Activated T-helper 1 cell treated with anti-CD3 and anti-CD28 coated beads, Interleukin-2, amount 50 U/mL, for 16 hours (primary cell): ENCODE data around the gene RGS9BP.
"Not testable (repeated sequence)": the region's sequence is repeated elsewhere in the genome, so short reads cannot be mapped to it uniquely, and the experiment has no call there.

ENCODE experiments used
- DNase-seq, 2 donors: peaks; one replicate each; pipeline ENCODE4 v3.0.0-alpha.2; 2020; ENCODE audit warnings: low read depth in 1 of 2, low spot score in 1 of 2

RGS9BP gene

DNA sequence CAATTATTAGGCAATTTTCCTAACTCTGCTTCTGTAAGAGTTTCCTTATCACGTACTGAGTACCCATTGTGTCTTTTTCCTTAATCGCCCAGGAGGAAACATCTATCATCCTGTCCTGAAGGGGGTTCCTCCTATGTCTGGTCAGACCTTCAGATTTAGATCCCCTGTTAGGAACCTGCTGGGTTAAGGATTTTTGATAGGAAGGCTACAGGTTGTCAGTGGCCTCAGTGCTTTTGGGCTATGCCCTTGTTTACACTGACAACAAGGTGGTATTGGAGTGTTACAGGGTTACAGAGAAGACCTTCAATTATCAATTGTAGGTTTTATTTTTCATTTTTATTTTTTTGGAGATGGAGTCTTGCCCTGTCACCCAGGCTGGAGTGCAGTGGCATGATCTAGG, 19.2 kb downstream of the RGS9BP start:
- DNase-seq: not testable (repeated sequence)

DNA sequence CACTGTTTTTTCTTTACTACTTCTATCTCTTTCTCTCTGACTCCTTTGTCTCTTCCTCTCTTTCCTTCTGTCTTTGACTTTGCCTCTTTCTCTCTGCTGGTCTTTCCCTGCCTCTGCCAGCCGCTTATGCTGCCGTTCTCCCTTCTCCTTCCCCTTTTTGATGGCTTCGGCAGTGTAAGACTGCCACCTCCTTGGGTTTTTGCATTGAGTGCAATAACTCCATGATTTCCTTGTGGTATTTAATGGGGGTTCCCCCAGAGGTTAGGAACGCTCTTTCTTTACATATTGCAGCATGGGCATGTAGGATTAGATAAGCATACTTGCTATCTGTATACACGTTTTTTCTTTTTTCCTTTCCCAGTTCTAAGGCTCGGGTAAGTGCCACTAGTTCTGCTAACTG, 19.9 kb downstream of the RGS9BP start:
- DNase-seq: not testable (repeated sequence)

- not testable (repeated sequence) for DNase-seq
Measured at GRCh38 chr19:32696771-32697170, 21.1 kb downstream of the RGS9BP start.

- not testable (repeated sequence) for DNase-seq
Measured at GRCh38 chr19:32700129-32700528, 24.5 kb downstream of the RGS9BP start.

- DNase-seq: no peak
Measured at GRCh38 chr19:32702010-32702409, 26.4 kb downstream of the RGS9BP start.

DNA sequence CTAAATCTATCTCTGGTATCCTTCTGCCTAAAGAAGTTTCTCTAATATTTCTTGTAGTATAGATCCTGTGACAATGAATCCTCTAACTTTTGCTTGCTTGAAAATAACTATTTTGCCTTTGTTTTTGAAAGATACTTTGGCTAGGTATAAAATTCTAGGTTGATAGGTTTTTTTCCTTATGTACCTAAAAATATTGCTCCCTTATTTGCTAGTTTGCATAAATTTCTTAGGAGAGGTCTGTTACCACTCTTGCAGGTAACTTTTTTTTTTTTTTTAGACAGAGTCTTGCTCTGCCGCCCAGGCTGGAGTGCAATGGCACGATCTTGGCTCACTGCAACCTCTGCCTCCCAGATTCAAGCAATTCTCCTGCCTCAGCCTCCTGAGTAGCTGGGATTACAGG, 28.4 kb downstream of the RGS9BP start:
- DNase-seq: not testable (repeated sequence)

GRCh38 chr19:32708457-32708856, 32.8 kb downstream of the RGS9BP start:
- DNase-seq: no peak

GRCh38 chr19:32709032-32709431, 33.4 kb downstream of the RGS9BP start:
- no peak for DNase-seq

DNA sequence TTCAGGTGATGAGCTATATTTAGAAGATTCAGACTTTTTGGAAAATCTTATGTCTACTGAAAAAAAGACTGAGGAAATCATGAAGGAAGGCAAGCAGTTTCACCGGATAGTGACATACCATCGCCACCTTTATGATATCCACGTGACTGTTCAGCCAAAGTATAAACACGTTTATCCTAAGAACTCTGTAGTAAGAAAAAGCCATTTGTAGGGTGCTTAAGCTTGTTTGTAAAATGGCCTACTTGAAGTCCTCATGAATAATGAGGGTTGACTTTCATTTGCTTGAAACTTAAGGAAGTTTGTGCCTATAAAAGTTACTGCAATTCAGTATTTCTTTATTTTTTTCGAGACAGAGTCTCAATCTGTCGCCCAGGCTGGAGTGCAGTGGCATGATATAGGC, 36.1 kb downstream of the RGS9BP start:
- no peak for DNase-seq

- DNase-seq: not testable (repeated sequence)
Measured at GRCh38 chr19:32716203-32716602, 40.6 kb downstream of the RGS9BP start.

GRCh38 chr19:32717496-32717895, 41.8 kb downstream of the RGS9BP start:
- DNase-seq: no peak

GRCh38 chr19:32718286-32718685, 42.6 kb downstream of the RGS9BP start:
- DNase-seq: no peak

GRCh38 chr19:32719611-32720059, 44.0 kb downstream of the RGS9BP start, which contains the start of gene TDRD12:
Gene TDRD12 (plus strand): TSS chr19:32719767. CDS start chr19:32720073, 306 bp downstream.
- DNase-seq: no peak

DNA sequence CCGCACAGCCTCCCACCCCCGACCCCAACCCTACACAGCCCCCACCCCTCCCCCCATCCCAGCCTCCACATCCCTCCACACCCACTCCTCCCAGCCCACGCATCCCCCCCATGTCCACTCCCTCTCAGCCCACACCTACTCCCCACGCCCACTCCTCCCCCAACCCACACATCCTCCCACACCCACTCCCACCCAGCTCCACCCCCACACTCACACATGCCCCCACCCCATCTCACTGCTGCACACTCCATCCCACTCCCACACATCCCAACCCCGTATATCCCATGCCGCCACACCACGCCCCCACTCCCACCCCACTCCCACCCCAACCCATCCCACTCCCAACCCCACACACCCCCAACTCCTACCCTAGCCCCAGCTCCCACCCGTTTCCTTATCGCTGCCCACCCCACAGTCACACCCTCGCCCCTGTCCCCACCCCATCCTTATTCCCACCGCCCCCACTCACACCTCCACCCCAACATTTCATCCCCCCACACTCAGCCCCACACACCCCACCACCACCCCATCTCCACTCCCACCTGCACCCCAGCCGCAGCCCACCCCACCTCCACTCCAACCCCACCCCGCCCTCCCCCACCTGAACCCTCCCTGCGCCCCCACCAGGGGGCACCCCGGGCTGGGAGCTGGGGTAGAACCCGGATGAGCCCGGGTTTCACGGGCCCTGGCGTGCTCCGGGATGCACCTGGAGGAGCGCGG, 44.7 kb downstream of the RGS9BP start:
- no peak for DNase-seq

DNA sequence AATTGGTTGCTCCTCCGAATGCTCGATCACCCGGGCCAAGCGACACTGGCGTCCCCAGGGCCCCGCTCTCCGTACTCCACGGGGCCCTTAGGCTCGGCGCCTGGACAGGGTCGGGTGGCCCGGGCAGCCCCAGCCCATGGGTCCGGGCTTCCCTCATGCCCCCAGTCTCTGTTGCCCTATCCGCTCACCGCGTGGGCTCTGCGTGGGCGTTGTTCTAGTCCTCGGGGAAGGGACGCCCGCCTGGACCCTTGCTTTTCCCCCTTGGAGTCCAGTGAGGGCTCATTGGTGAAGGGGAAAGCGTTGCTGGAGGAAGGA, 45.2 kb downstream of the RGS9BP start:
- DNase-seq: no peak
